ENCODE results near the gene TYW1. TPM values are rescaled to one million over a fixed set of nuclear protein-coding genes. Genes with fewer than 3 reads are reported as not detected.
"Not testable (repeated sequence)": the region's sequence is repeated elsewhere in the genome, so short reads cannot be mapped to it uniquely, and the experiment has no call there.

Gene TYW1
- 10 to 100 TPM; 24.6 to 30.6 TPM for total RNA-seq

- peak; percentile 52 for TF ChIP-seq POLR2A (IDR thresholded peaks at IDR 0.05)
- TF ChIP-seq POLR2AphosphoS5 (IDR thresholded peaks at IDR 0.05) = peak; percentile 90
- WGBS = under 1% methylated on average over 44 of the region's 44 CpGs
These were observed at the start of gene TYW1 for GRCh38 chr7:66996444-66997191. Gene TYW1 (plus strand): TSS chr7:66996833. CDS start chr7:66996979, 146 bp downstream.

GRCh38 chr7:66948480-66949109 is 48.0 kb upstream of the TYW1 start:
- WGBS = 90% methylated on average over 19 of the region's 19 CpGs
- DNase-seq (ENCODE audit: low spot score) = no peak
- Histone ChIP-seq H3K36me3 (peaks cover 0 to 5% of the 10 kb centered on the region in 2 donors), H3K4me3 (no peak overlapping the region), H3K27me3 (replicated peaks; ENCODE audit: insufficient read depth) (no peaks in the 10 kb centered on the region), H3K27ac (no peak overlapping the region), H3K4me1 (replicated peaks) (no peaks in the 10 kb centered on the region), H3K9me3 (no peaks in the 10 kb centered on the region)
- intact Hi-C loops (cut with DNase I) = no loop called here
- TF ChIP-seq CTCF (IDR thresholded peaks at IDR 0.05) (no peak), POLR2AphosphoS5 (IDR thresholded peaks at IDR 0.05) (no peak), POLR2A (IDR thresholded peaks at IDR 0.05) (no peak)

More at GRCh38 chr7:66996444-66997191, at the start of gene TYW1:
- intact Hi-C loops (cut with DNase I) = loop anchor here (10.0 kb wide), 1 partner anchor 442 kb away; no protein-coding TSS in a partner anchor
- not testable (repeated sequence) for H3K27me3 ChIP-seq (replicated peaks; ENCODE audit: insufficient read depth); H3K36me3 ChIP-seq; H3K4me1 ChIP-seq (replicated peaks); H3K9me3 ChIP-seq
- Histone ChIP-seq H3K27ac (peak within 1 kb of the TSS; percentile 97 to 99), H3K4me3 (peak within 1 kb of the TSS; percentile 54 to 65)
- peak; percentile 99 for DNase-seq (ENCODE audit: low spot score)

GRCh38 chr7:66950311-66950710 is 46.3 kb upstream of the TYW1 start:
- no peaks in the 10 kb centered on the region for H3K4me1 ChIP-seq (replicated peaks)
- H3K9me3 ChIP-seq = no peaks in the 10 kb centered on the region
- no peaks in the 10 kb centered on the region for H3K27me3 ChIP-seq (replicated peaks; ENCODE audit: insufficient read depth)
- H3K27ac ChIP-seq = no peak overlapping the region
- H3K4me3 ChIP-seq = no peak overlapping the region
- TF ChIP-seq CTCF (IDR thresholded peaks at IDR 0.05) = no peak
- TF ChIP-seq POLR2AphosphoS5 (IDR thresholded peaks at IDR 0.05) = no peak
- TF ChIP-seq POLR2A (IDR thresholded peaks at IDR 0.05) = no peak
- no peak for DNase-seq (ENCODE audit: low spot score)
- intact Hi-C loops (cut with DNase I) = no loop called here
- WGBS = 79% methylated on average over 3 of the region's 3 CpGs
- H3K36me3 ChIP-seq = peaks cover 0 to 5% of the 10 kb centered on the region in 2 donors

GRCh38 chr7:66950763-66951162 is 45.9 kb upstream of the TYW1 start:
- H3K36me3 ChIP-seq = peaks cover 0 to 6% of the 10 kb centered on the region in 2 donors
- H3K4me1 ChIP-seq (replicated peaks) = no peaks in the 10 kb centered on the region
- TF ChIP-seq CTCF (IDR thresholded peaks at IDR 0.05) (no peak), POLR2A (IDR thresholded peaks at IDR 0.05) (no peak), POLR2AphosphoS5 (IDR thresholded peaks at IDR 0.05) (no peak)
- H3K4me3 ChIP-seq = no peak overlapping the region
- H3K27me3 ChIP-seq (replicated peaks; ENCODE audit: insufficient read depth) = no peaks in the 10 kb centered on the region
- H3K9me3 ChIP-seq = no peaks in the 10 kb centered on the region
- intact Hi-C loops (cut with DNase I) = no loop called here
- 92% methylated on average over 8 of the region's 8 CpGs for WGBS
- H3K27ac ChIP-seq = no peak overlapping the region
- DNase-seq (ENCODE audit: low spot score) = no peak

- DNase-seq (ENCODE audit: low spot score) = no peak
- TF ChIP-seq POLR2AphosphoS5 (IDR thresholded peaks at IDR 0.05) = no peak
- no peak for TF ChIP-seq CTCF (IDR thresholded peaks at IDR 0.05)
- TF ChIP-seq POLR2A (IDR thresholded peaks at IDR 0.05) = no peak
- peaks cover 0 to 5% of the 10 kb centered on the region in 2 donors for H3K36me3 ChIP-seq
- no peaks in the 10 kb centered on the region for H3K9me3 ChIP-seq
- intact Hi-C loops (cut with DNase I) = no loop called here
- no peaks in the 10 kb centered on the region for H3K27me3 ChIP-seq (replicated peaks; ENCODE audit: insufficient read depth)
- no peak overlapping the region for H3K4me3 ChIP-seq
- no peaks in the 10 kb centered on the region for H3K4me1 ChIP-seq (replicated peaks)
- 82% methylated on average over 11 of the region's 11 CpGs for WGBS
- no peak overlapping the region for H3K27ac ChIP-seq
These were observed 44.1 kb upstream of the TYW1 start for GRCh38 chr7:66952343-66953043.

All from prostate gland (tissue), 2 donors.